ENCODE measurements around the gene PSMB10. TPM values are rescaled to one million over a fixed set of nuclear protein-coding genes. Genes with fewer than 3 reads are reported as not detected.

The PSMB10 gene
- total RNA-seq, 4 donors from 2014 or later: 26.5 to 33.8 (median 32.6) TPM

DNA sequence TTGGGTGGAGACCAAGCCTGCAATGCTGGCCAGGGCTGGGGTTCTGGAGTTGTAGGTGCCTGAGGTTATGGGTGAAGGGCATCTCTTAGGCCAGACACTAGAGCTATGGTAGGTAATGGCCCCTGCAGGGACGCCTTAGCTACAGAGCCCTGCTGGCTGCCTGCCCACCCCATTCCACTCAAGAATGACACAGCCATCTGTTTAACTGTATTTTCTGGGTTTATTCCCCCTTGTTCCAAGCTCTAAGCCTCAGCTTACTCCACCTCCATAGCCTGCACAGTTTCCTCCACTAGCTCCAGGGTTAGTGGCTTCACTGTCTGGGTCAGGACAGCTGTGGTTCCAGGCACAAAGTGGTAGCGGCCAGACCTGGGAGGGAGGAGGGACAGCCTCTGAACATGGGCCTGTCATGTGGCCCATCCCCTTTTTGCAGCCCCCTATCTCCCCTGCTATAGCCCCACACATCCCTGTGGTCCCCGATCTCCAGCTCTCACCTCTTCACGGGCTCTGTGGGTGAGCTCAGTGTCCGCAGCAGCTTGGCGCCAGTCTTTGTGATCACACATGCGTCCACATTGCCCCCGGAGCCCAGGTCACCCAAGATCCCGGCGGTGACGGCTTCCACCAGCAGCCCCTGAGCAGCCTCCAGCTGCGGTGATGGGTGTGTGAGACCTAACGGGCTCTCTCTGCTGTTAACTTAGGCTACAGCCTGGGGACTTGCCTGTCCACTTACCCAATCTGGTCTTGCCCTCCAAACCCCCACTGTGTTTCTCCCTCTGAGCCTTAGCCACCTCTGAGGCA is 2.1 kb downstream of the PSMB10 start:
- TF ChIP-seq EP300 (IDR thresholded peaks at IDR 0.05): no peak
- TF ChIP-seq POLR2AphosphoS5 (IDR thresholded peaks at IDR 0.05): no peak
- no peak for TF ChIP-seq POLR2A (IDR thresholded peaks at IDR 0.05)
- TF ChIP-seq, protein P1, sequence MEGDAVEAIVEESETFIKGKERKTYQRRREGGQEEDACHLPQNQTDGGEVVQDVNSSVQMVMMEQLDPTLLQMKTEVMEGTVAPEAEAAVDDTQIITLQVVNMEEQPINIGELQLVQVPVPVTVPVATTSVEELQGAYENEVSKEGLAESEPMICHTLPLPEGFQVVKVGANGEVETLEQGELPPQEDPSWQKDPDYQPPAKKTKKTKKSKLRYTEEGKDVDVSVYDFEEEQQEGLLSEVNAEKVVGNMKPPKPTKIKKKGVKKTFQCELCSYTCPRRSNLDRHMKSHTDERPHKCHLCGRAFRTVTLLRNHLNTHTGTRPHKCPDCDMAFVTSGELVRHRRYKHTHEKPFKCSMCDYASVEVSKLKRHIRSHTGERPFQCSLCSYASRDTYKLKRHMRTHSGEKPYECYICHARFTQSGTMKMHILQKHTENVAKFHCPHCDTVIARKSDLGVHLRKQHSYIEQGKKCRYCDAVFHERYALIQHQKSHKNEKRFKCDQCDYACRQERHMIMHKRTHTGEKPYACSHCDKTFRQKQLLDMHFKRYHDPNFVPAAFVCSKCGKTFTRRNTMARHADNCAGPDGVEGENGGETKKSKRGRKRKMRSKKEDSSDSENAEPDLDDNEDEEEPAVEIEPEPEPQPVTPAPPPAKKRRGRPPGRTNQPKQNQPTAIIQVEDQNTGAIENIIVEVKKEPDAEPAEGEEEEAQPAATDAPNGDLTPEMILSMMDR (IDR thresholded peaks at IDR 0.05): no peak

DNA sequence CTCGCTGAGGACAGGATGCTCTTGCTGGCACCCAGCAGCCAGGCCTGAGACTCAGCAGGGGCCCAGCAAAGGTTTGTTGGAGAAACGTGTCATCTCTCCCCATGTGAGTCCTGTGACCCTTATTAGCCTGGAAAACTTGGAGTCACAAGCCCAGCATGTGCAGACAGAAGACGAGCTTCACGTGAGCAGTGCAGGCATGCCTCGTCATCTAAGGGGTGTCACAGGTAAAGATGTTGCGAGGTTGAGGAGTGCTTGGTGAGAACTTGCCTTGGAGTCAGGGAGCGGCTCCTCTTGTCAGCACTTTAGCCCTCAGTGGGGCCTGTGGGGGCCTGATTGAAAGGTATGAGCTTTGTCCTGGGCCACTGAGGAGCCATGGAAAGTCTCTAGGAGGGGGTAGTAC is 2.8 kb downstream of the PSMB10 start:
- no peak for ATAC-seq
- TF ChIP-seq POLR2A (IDR thresholded peaks at IDR 0.05) (no peak), EP300 (IDR thresholded peaks at IDR 0.05) (no peak), POLR2AphosphoS5 (IDR thresholded peaks at IDR 0.05) (no peak)
- TF ChIP-seq, protein P1 (IDR thresholded peaks at IDR 0.05): no peak
- Histone ChIP-seq H3K36me3 (peaks cover 0 to 47% of the 10 kb centered on the region in 2 donors), H3K4me1 (peaks cover 0 to 29% (median 12%) of the 10 kb centered on the region in 3 donors), H3K9me3 (no peaks in the 10 kb centered on the region), H3K27me3 (no peaks in the 10 kb centered on the region), H3K27ac (no peak overlapping the region), H3K4me3 (no peak overlapping the region)
- 60 to 83% methylated on average over 1 to 4 of the region's 7 CpGs for WGBS, 2 donors (ENCODE audit: low coverage in 1 of 2)

More for the DNA sequence above, 2.1 kb downstream of the PSMB10 start:
- ATAC-seq: no peak
- no peaks in the 10 kb centered on the region for H3K9me3 ChIP-seq
- WGBS, 2 donors (ENCODE audit: low coverage in 1 of 2): 41% methylated on average over 4 to 6 of the region's 13 CpGs
- H3K4me1 ChIP-seq: peaks cover 0 to 32% (median 12%) of the 10 kb centered on the region in 3 donors
- H3K27me3 ChIP-seq: no peaks in the 10 kb centered on the region
- H3K36me3 ChIP-seq: peaks cover 0 to 44% of the 10 kb centered on the region in 2 donors
- peak overlapping the region in 3 of 4 donors; percentile 91 to 94 (median 93) for H3K27ac ChIP-seq
- peak overlapping the region in 1 of 2 donors; percentile 94 for H3K4me3 ChIP-seq

DNA sequence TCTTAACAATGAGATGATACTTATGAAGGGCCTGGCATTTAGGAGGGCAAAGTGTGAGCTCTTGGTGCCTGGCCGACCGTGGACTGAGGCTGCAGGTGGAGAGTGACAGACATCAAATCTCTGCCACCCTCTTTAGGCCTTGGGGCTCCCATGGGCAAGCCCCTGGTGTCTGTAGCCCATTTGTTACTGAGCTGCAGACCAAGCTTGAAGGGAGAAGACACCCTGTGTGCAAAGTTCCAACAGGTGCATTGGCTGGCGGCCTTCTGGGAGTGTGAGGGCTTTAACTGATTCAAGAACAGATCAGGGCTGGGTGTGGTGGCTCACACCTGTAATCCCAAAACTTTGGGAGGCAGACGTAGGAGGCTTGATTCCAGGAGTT is 4.2 kb downstream of the PSMB10 start:
- Histone ChIP-seq H3K36me3 (peaks cover 0 to 61% of the 10 kb centered on the region in 2 donors), H3K4me3 (no peak overlapping the region), H3K27me3 (no peaks in the 10 kb centered on the region), H3K4me1 (peaks cover 0 to 38% (median 12%) of the 10 kb centered on the region in 3 donors), H3K9me3 (no peaks in the 10 kb centered on the region), H3K27ac (no peak overlapping the region)
- WGBS, 2 donors (ENCODE audit: low coverage in 1 of 2): 68% methylated on average over 2 of the region's 4 CpGs; no CpG with 5 or more reads in 1 of the 2 donors
- TF ChIP-seq POLR2A (IDR thresholded peaks at IDR 0.05) (no peak), EP300 (IDR thresholded peaks at IDR 0.05) (no peak), POLR2AphosphoS5 (IDR thresholded peaks at IDR 0.05) (no peak)
- TF ChIP-seq, protein P1 (IDR thresholded peaks at IDR 0.05): no peak
- no peak for ATAC-seq

DNA sequence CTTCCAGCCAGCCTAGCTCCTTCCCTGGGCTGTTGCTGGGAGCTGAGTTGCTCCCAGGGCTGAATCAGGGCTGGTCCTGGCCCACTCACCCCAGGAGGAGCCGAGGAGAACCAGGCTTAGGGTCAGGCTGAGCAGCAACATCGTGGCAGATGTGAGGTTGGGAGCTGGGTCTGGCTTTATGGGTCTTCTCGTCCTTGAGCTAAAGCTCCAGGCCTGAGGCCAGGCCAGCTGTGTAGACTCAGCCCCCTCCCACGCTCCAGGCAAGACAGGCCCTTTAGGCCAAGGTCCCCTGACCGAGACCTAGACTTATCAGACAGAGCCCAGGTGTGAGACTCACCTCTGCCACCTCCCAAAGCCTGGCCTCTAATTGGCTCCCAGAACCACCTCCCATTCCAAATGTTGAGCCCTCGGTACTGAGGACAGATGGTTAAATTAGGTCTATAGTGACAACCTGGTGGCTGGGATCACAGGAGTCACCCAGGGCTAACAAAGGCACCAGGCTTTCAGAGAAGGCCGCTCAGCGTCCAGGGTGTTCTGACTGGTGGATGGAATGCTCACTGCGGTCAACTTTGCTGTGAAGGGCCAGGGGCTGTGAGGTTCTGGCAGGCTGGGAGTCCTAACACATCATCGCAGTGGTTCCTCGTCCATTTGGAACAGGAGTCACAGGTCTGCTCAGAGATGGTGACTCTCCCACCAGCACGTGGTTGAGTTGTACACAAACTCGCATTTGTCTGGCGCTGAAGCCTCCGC is 4.8 kb downstream of the PSMB10 start, which contains the start of gene CTRL:
Gene CTRL (minus strand): TSS at position 151 of the 750 bp plus-strand sequence. CDS start 10 bp downstream, at position 141.
- 80% methylated on average over 1 of the region's 15 CpGs; no CpG with 5 or more reads in 1 of the 2 donors for WGBS, 2 donors (ENCODE audit: low coverage in 1 of 2)

More for the DNA sequence above, 4.8 kb downstream of the PSMB10 start, which contains the start of gene CTRL:
- H3K27ac ChIP-seq: no peak within 1 kb of the TSS
- no peak within 1 kb of the TSS for H3K4me3 ChIP-seq
- H3K4me1 ChIP-seq: peaks cover 0 to 35% (median 8%) of the 10 kb centered on the region in 3 donors
- H3K27me3 ChIP-seq: no peaks in the 10 kb centered on the region
- ATAC-seq: no peak
- TF ChIP-seq POLR2A (IDR thresholded peaks at IDR 0.05): no peak
- no peak for TF ChIP-seq POLR2AphosphoS5 (IDR thresholded peaks at IDR 0.05)
- TF ChIP-seq, protein P1 (IDR thresholded peaks at IDR 0.05): no peak
- peaks cover 0 to 64% of the 10 kb centered on the region in 2 donors for H3K36me3 ChIP-seq
- H3K9me3 ChIP-seq: no peaks in the 10 kb centered on the region
